Measurements from ENCODE around the gene CPED1.
A peak's percentile ranks its signal among the peaks of the same experiment; 100 is the strongest.

The CPED1 gene

GRCh38 chr7:121271098-121271497 lies 282.6 kb downstream of the CPED1 start:
- no peaks in the 10 kb centered on the region for H3K9me3 Mint-ChIP-seq
- peaks cover 13% of the 10 kb centered on the region for H3K27me3 Mint-ChIP-seq
- H3K36me3 Mint-ChIP-seq (ENCODE audit: low read depth), result no peaks in the 10 kb centered on the region
- no peak overlapping the region for H3K27ac Mint-ChIP-seq
- DNase-seq (no peak), ATAC-seq (no peak)
- H3K4me3 Mint-ChIP-seq, result peak overlapping the region; percentile 35
- H3K4me1 Mint-ChIP-seq, result peaks cover 17% of the 10 kb centered on the region

GRCh38 chr7:121271916-121272315 lies 283.4 kb downstream of the CPED1 start:
- peak; percentile 72 for ATAC-seq
- Mint-ChIP-seq H3K9me3 (peaks cover 4% of the 10 kb centered on the region), H3K27me3 (peaks cover 17% of the 10 kb centered on the region)

GRCh38 chr7:121272676-121273075 lies 284.2 kb downstream of the CPED1 start:
- Mint-ChIP-seq H3K27ac (no peak overlapping the region), H3K4me1 (peaks cover 25% of the 10 kb centered on the region), H3K36me3 (ENCODE audit: low read depth) (peaks cover 1% of the 10 kb centered on the region), H3K4me3 (no peak overlapping the region), H3K9me3 (peaks cover 6% of the 10 kb centered on the region), H3K27me3 (peaks cover 21% of the 10 kb centered on the region)
- DNase-seq (no peak), ATAC-seq (no peak)

More at GRCh38 chr7:121271916-121272315, 283.4 kb downstream of the CPED1 start:
- peaks cover 1% of the 10 kb centered on the region for H3K36me3 Mint-ChIP-seq (ENCODE audit: low read depth)
- H3K27ac Mint-ChIP-seq, result no peak overlapping the region
- no peak overlapping the region for H3K4me3 Mint-ChIP-seq
- H3K4me1 Mint-ChIP-seq, result peaks cover 20% of the 10 kb centered on the region
- no peak for DNase-seq

- ATAC-seq, result no peak
- H3K27me3 Mint-ChIP-seq, result peaks cover 19% of the 10 kb centered on the region
- peaks cover 1% of the 10 kb centered on the region for H3K36me3 Mint-ChIP-seq (ENCODE audit: low read depth)
- no peak overlapping the region for H3K27ac Mint-ChIP-seq
- H3K9me3 Mint-ChIP-seq, result peaks cover 6% of the 10 kb centered on the region
- DNase-seq, result no peak
- H3K4me3 Mint-ChIP-seq, result no peak overlapping the region
- H3K4me1 Mint-ChIP-seq, result peaks cover 34% of the 10 kb centered on the region
Measured at GRCh38 chr7:121273467-121274167, 285.1 kb downstream of the CPED1 start.

- no peak overlapping the region for H3K27ac Mint-ChIP-seq
- peaks cover 41% of the 10 kb centered on the region for H3K4me1 Mint-ChIP-seq
- no peak for ATAC-seq
- H3K36me3 Mint-ChIP-seq (ENCODE audit: low read depth), result peaks cover 1% of the 10 kb centered on the region
- H3K27me3 Mint-ChIP-seq, result peaks cover 14% of the 10 kb centered on the region
- DNase-seq, result no peak
- H3K9me3 Mint-ChIP-seq, result peaks cover 6% of the 10 kb centered on the region
- H3K4me3 Mint-ChIP-seq, result no peak overlapping the region
Measured at GRCh38 chr7:121274467-121274866, 286.0 kb downstream of the CPED1 start.

GRCh38 chr7:121275204-121275603 lies 286.7 kb downstream of the CPED1 start:
- no peak overlapping the region for H3K27ac Mint-ChIP-seq
- H3K36me3 Mint-ChIP-seq (ENCODE audit: low read depth), result peaks cover 1% of the 10 kb centered on the region
- H3K27me3 Mint-ChIP-seq, result peaks cover 14% of the 10 kb centered on the region
- peaks cover 45% of the 10 kb centered on the region for H3K4me1 Mint-ChIP-seq
- H3K9me3 Mint-ChIP-seq, result peaks cover 6% of the 10 kb centered on the region
- no peak for ATAC-seq
- no peak overlapping the region for H3K4me3 Mint-ChIP-seq
- DNase-seq, result no peak

- Mint-ChIP-seq H3K4me3 (no peak overlapping the region), H3K4me1 (peaks cover 41% of the 10 kb centered on the region), H3K27ac (no peak overlapping the region), H3K27me3 (peaks cover 14% of the 10 kb centered on the region), H3K9me3 (peaks cover 6% of the 10 kb centered on the region), H3K36me3 (ENCODE audit: low read depth) (peaks cover 1% of the 10 kb centered on the region)
- DNase-seq, result no peak
- no peak for ATAC-seq
Measured at GRCh38 chr7:121276313-121276712, 287.8 kb downstream of the CPED1 start.

- peak overlapping the region; percentile 54 for H3K4me3 Mint-ChIP-seq
- H3K27me3 Mint-ChIP-seq, result peaks cover 12% of the 10 kb centered on the region
Measured at GRCh38 chr7:121278120-121279021, 289.9 kb downstream of the CPED1 start.

GRCh38 chr7:121279060-121279620 lies 290.6 kb downstream of the CPED1 start:
- ATAC-seq (peak; percentile 53), DNase-seq (no peak)
- H3K9me3 Mint-ChIP-seq, result peaks cover 11% of the 10 kb centered on the region
- peaks cover 4% of the 10 kb centered on the region for H3K36me3 Mint-ChIP-seq (ENCODE audit: low read depth)
- peak overlapping the region; percentile 46 for H3K4me3 Mint-ChIP-seq
- H3K4me1 Mint-ChIP-seq, result peaks cover 28% of the 10 kb centered on the region
- H3K27ac Mint-ChIP-seq, result peak overlapping the region; percentile 81
- peaks cover 8% of the 10 kb centered on the region for H3K27me3 Mint-ChIP-seq

More at GRCh38 chr7:121278120-121279021, 289.9 kb downstream of the CPED1 start:
- H3K27ac Mint-ChIP-seq, result peak overlapping the region; percentile 95
- H3K4me1 Mint-ChIP-seq, result peaks cover 28% of the 10 kb centered on the region
- DNase-seq, result no peak
- peak; percentile 93 for ATAC-seq
- H3K9me3 Mint-ChIP-seq, result peaks cover 6% of the 10 kb centered on the region
- H3K36me3 Mint-ChIP-seq (ENCODE audit: low read depth), result peaks cover 1% of the 10 kb centered on the region

GRCh38 chr7:121279822-121280221 lies 291.3 kb downstream of the CPED1 start:
- peaks cover 5% of the 10 kb centered on the region for H3K36me3 Mint-ChIP-seq (ENCODE audit: low read depth)
- peaks cover 8% of the 10 kb centered on the region for H3K27me3 Mint-ChIP-seq
- H3K4me3 Mint-ChIP-seq, result peak overlapping the region; percentile 46
- peak overlapping the region; percentile 81 for H3K27ac Mint-ChIP-seq
- no peak for DNase-seq
- peaks cover 28% of the 10 kb centered on the region for H3K4me1 Mint-ChIP-seq
- no peak for ATAC-seq
- H3K9me3 Mint-ChIP-seq, result peaks cover 16% of the 10 kb centered on the region

- peaks cover 9% of the 10 kb centered on the region for H3K36me3 Mint-ChIP-seq (ENCODE audit: low read depth)
- no peak overlapping the region for H3K27ac Mint-ChIP-seq
- no peak for DNase-seq
- peaks cover 28% of the 10 kb centered on the region for H3K4me1 Mint-ChIP-seq
- H3K27me3 Mint-ChIP-seq, result peaks cover 8% of the 10 kb centered on the region
- no peak overlapping the region for H3K4me3 Mint-ChIP-seq
- no peak for ATAC-seq
- peaks cover 24% of the 10 kb centered on the region for H3K9me3 Mint-ChIP-seq
Measured at GRCh38 chr7:121280656-121281055, 292.1 kb downstream of the CPED1 start.

- DNase-seq (no peak), ATAC-seq (no peak)
- Mint-ChIP-seq H3K36me3 (ENCODE audit: low read depth) (peaks cover 15% of the 10 kb centered on the region), H3K9me3 (peaks cover 30% of the 10 kb centered on the region), H3K4me1 (peaks cover 31% of the 10 kb centered on the region), H3K27me3 (peaks cover 1% of the 10 kb centered on the region), H3K27ac (no peak overlapping the region), H3K4me3 (no peak overlapping the region)
Measured at GRCh38 chr7:121282129-121282528, 293.6 kb downstream of the CPED1 start.

GRCh38 chr7:121285066-121285667 lies 296.7 kb downstream of the CPED1 start:
- no peaks in the 10 kb centered on the region for H3K27me3 Mint-ChIP-seq

GRCh38 chr7:121286186-121286585 lies 297.7 kb downstream of the CPED1 start:
- peak overlapping the region; percentile 86 for H3K27ac Mint-ChIP-seq

More at GRCh38 chr7:121285066-121285667, 296.7 kb downstream of the CPED1 start:
- Mint-ChIP-seq H3K27ac (no peak overlapping the region), H3K36me3 (ENCODE audit: low read depth) (peaks cover 16% of the 10 kb centered on the region), H3K4me1 (peaks cover 14% of the 10 kb centered on the region), H3K4me3 (no peak overlapping the region), H3K9me3 (peaks cover 34% of the 10 kb centered on the region)
- no peak for DNase-seq
- no peak for ATAC-seq

More at GRCh38 chr7:121286186-121286585, 297.7 kb downstream of the CPED1 start:
- no peaks in the 10 kb centered on the region for H3K27me3 Mint-ChIP-seq
- H3K4me3 Mint-ChIP-seq, result no peak overlapping the region
- ATAC-seq, result no peak
- H3K9me3 Mint-ChIP-seq, result peaks cover 34% of the 10 kb centered on the region
- no peak for DNase-seq
- peaks cover 14% of the 10 kb centered on the region for H3K4me1 Mint-ChIP-seq
- H3K36me3 Mint-ChIP-seq (ENCODE audit: low read depth), result peaks cover 16% of the 10 kb centered on the region
